Bronchial epithelial cell (primary cell): ENCODE measurements around the gene TRMT44. TPM values are rescaled to one million over a fixed set of nuclear protein-coding genes. Genes with fewer than 3 reads are reported as not detected.
A peak's percentile ranks its signal among the peaks of the same experiment; 100 is the strongest.

Experiments
- DNase-seq: peaks from one replicate; pipeline ENCODE4 v3.0.0-alpha.2; 2010; ENCODE audit warnings: low read depth
- FAIRE-seq: peaks from 2 replicates; lab custom pipeline; 2011; peaks lifted over from hg19 to GRCh38; lab: Jason Lieb, UNC
- H3K27me3 ChIP-seq: 2 replicates; pipeline ENCODE4 v1.5.1; 2011; ENCODE audit warnings: low read length; ENCODE audit not compliant: control insufficient read depth, insufficient read depth
- H3K36me3 ChIP-seq: 2 replicates; pipeline ENCODE4 v1.5.1; 2011; ENCODE audit warnings: low read length; ENCODE audit not compliant: control insufficient read depth, insufficient read depth
- H3K4me3 ChIP-seq: 2 replicates; pipeline ENCODE4 v1.5.1; 2011; ENCODE audit warnings: mild to moderate bottlenecking, low read depth, low read length, control low read depth
- CTCF ChIP-seq: IDR thresholded peaks from 2 replicates; pipeline ENCODE4 v1.5.1; 2011; ENCODE audit warnings: mild to moderate bottlenecking, moderate library complexity, low read length, control low read depth, inconsistent platforms; ENCODE audit not compliant: insufficient read depth, severe bottlenecking
- total RNA-seq: library from RNA; depleted of rRNA; stranded (reverse); fragments of >200 nt; gene quantifications from 2 replicates; pipeline ENCODE4 v1.2.1, GENCODE V29; 2014

The TRMT44 gene
- 10.0 and 14.1 TPM in 2 replicates for total RNA-seq

GRCh38 chr4:8440492-8441311 is at the start of gene TRMT44, which contains the start of gene ACOX3:
Gene TRMT44 (plus strand): TSS chr4:8440777. CDS start chr4:8440823, 46 bp downstream.
Gene ACOX3 (minus strand): TSS chr4:8440723. CDS start chr4:8416521, 24,202 bp downstream.
- DNase-seq (peak; percentile 84), FAIRE-seq (no peak)
- H3K4me3 ChIP-seq = peak within 1 kb of the TSS; percentile 80
- no peak for TF ChIP-seq CTCF
- no peaks in the 10 kb centered on the region for H3K27me3 ChIP-seq
- peaks cover 2% of the 10 kb centered on the region for H3K36me3 ChIP-seq

GRCh38 chr4:8391071-8391470 is 49.5 kb upstream of the TRMT44 start:
- H3K27me3 ChIP-seq = no peaks in the 10 kb centered on the region
- DNase-seq = no peak
- H3K4me3 ChIP-seq = no peak overlapping the region
- FAIRE-seq = no peak
- peaks cover 18% of the 10 kb centered on the region for H3K36me3 ChIP-seq
- TF ChIP-seq CTCF = no peak

- Histone ChIP-seq H3K27me3 (no peaks in the 10 kb centered on the region), H3K4me3 (no peak overlapping the region), H3K36me3 (peaks cover 13% of the 10 kb centered on the region)
- FAIRE-seq = no peak
- DNase-seq = peak; percentile 63
- no peak for TF ChIP-seq CTCF
These were observed 48.6 kb upstream of the TRMT44 start for GRCh38 chr4:8391972-8392371.

- no peak for FAIRE-seq
These were observed 47.9 kb upstream of the TRMT44 start for GRCh38 chr4:8392591-8393190.

GRCh38 chr4:8393593-8394038 is 47.0 kb upstream of the TRMT44 start:
- TF ChIP-seq CTCF = peak; percentile 6
- Histone ChIP-seq H3K4me3 (no peak overlapping the region), H3K36me3 (peaks cover 12% of the 10 kb centered on the region), H3K27me3 (no peaks in the 10 kb centered on the region)
- DNase-seq (peak; percentile 83), FAIRE-seq (no peak)

More at GRCh38 chr4:8392591-8393190, 47.9 kb upstream of the TRMT44 start:
- Histone ChIP-seq H3K4me3 (no peak overlapping the region), H3K36me3 (peaks cover 12% of the 10 kb centered on the region), H3K27me3 (no peaks in the 10 kb centered on the region)
- TF ChIP-seq CTCF = no peak
- DNase-seq = no peak
